ENCODE results near the gene BTBD8. TPM values are rescaled to one million over a fixed set of nuclear protein-coding genes. Genes with fewer than 3 reads are reported as not detected.
"Not testable (repeated sequence)": the region's sequence is repeated elsewhere in the genome, so short reads cannot be mapped to it uniquely, and the experiment has no call there.

Gene BTBD8
- total RNA-seq, 1 donor from 2014 or later: 1.4 TPM

- H3K9me3 Mint-ChIP-seq; H3K27ac Mint-ChIP-seq; H3K4me1 Mint-ChIP-seq (ENCODE audit: low read depth); H3K4me3 Mint-ChIP-seq (ENCODE audit: low read depth); DNase-seq (ENCODE audit: low spot score); H3K36me3 Mint-ChIP-seq (ENCODE audit: low read depth); intact Hi-C loops (cut with micrococcal nuclease): not testable (repeated sequence)
- H3K27me3 Mint-ChIP-seq (ENCODE audit: low read depth): peaks cover 11% of the 10 kb centered on the region
Observed at GRCh38 chr1:92074446-92074845, 5.7 kb upstream of the BTBD8 start.

- H3K27ac Mint-ChIP-seq: no peak within 1 kb of the TSS
- no peak for DNase-seq (ENCODE audit: low spot score)
Observed at GRCh38 chr1:92075311-92075710, 4.8 kb upstream of the BTBD8 start, which contains the start of gene SETSIP. Gene SETSIP, minus strand, starts transcription at chr1:92075411. Its CDS starts 0 bp downstream, at chr1:92075411.

GRCh38 chr1:92076363-92076762 is 3.8 kb upstream of the BTBD8 start:
- no peak overlapping the region for H3K4me3 Mint-ChIP-seq (ENCODE audit: low read depth)
- intact Hi-C loops (cut with micrococcal nuclease): no loop called here
- H3K27ac Mint-ChIP-seq: no peak overlapping the region
- peaks cover 6% of the 10 kb centered on the region for H3K4me1 Mint-ChIP-seq (ENCODE audit: low read depth)
- no peaks in the 10 kb centered on the region for H3K9me3 Mint-ChIP-seq
- H3K36me3 Mint-ChIP-seq (ENCODE audit: low read depth): no peaks in the 10 kb centered on the region
- no peak for DNase-seq (ENCODE audit: low spot score)
- peaks cover 11% of the 10 kb centered on the region for H3K27me3 Mint-ChIP-seq (ENCODE audit: low read depth)

More at GRCh38 chr1:92075311-92075710, 4.8 kb upstream of the BTBD8 start, which contains the start of gene SETSIP:
- intact Hi-C loops (cut with micrococcal nuclease): no loop called here
- no peak within 1 kb of the TSS for H3K4me3 Mint-ChIP-seq (ENCODE audit: low read depth)
- H3K9me3 Mint-ChIP-seq: no peaks in the 10 kb centered on the region
- H3K36me3 Mint-ChIP-seq (ENCODE audit: low read depth): no peaks in the 10 kb centered on the region
- peaks cover 6% of the 10 kb centered on the region for H3K4me1 Mint-ChIP-seq (ENCODE audit: low read depth)
- H3K27me3 Mint-ChIP-seq (ENCODE audit: low read depth): peaks cover 11% of the 10 kb centered on the region

GRCh38 chr1:92078077-92078476 is 2.1 kb upstream of the BTBD8 start:
- not testable (repeated sequence) for H3K36me3 Mint-ChIP-seq (ENCODE audit: low read depth); H3K4me3 Mint-ChIP-seq (ENCODE audit: low read depth); DNase-seq (ENCODE audit: low spot score)

GRCh38 chr1:92079441-92079840 is 704 bp upstream of the BTBD8 start:
- Mint-ChIP-seq H3K4me1 (ENCODE audit: low read depth) (peaks cover 11% of the 10 kb centered on the region), H3K36me3 (ENCODE audit: low read depth) (no peaks in the 10 kb centered on the region), H3K27ac (no peak overlapping the region), H3K9me3 (no peaks in the 10 kb centered on the region), H3K4me3 (ENCODE audit: low read depth) (peak overlapping the region; percentile 96), H3K27me3 (ENCODE audit: low read depth) (peaks cover 4% of the 10 kb centered on the region)
- DNase-seq (ENCODE audit: low spot score): no peak
- intact Hi-C loops (cut with micrococcal nuclease): no loop called here

More at GRCh38 chr1:92078077-92078476, 2.1 kb upstream of the BTBD8 start:
- H3K27me3 Mint-ChIP-seq (ENCODE audit: low read depth); H3K9me3 Mint-ChIP-seq; intact Hi-C loops (cut with micrococcal nuclease); H3K27ac Mint-ChIP-seq: not testable (repeated sequence)
- H3K4me1 Mint-ChIP-seq (ENCODE audit: low read depth): peaks cover 11% of the 10 kb centered on the region

GRCh38 chr1:92081031-92081430 is 886 bp downstream of the BTBD8 start:
- Mint-ChIP-seq H3K4me1 (ENCODE audit: low read depth) (peaks cover 11% of the 10 kb centered on the region), H3K27me3 (ENCODE audit: low read depth) (no peaks in the 10 kb centered on the region), H3K27ac (no peak overlapping the region), H3K9me3 (peaks cover 12% of the 10 kb centered on the region), H3K4me3 (ENCODE audit: low read depth) (peak overlapping the region; percentile 96), H3K36me3 (ENCODE audit: low read depth) (peaks cover 11% of the 10 kb centered on the region)
- intact Hi-C loops (cut with micrococcal nuclease): loop anchor here (10.0 kb wide), 1 partner anchor 214 kb away; the partner anchor contains the start of genes GLMN and RPAP2
- DNase-seq (ENCODE audit: low spot score): no peak

- intact Hi-C loops (cut with micrococcal nuclease): loop anchor here (10.0 kb wide), 1 partner anchor 210 kb away; the partner anchor contains the start of genes GLMN and RPAP2
- Mint-ChIP-seq H3K36me3 (ENCODE audit: low read depth) (peaks cover 12% of the 10 kb centered on the region), H3K4me3 (ENCODE audit: low read depth) (no peak overlapping the region), H3K27ac (no peak overlapping the region), H3K4me1 (ENCODE audit: low read depth) (peaks cover 10% of the 10 kb centered on the region), H3K9me3 (peaks cover 27% of the 10 kb centered on the region), H3K27me3 (ENCODE audit: low read depth) (no peaks in the 10 kb centered on the region)
- DNase-seq (ENCODE audit: low spot score): no peak
Observed at GRCh38 chr1:92084651-92085050, 4.5 kb downstream of the BTBD8 start.

GRCh38 chr1:92085727-92086126 is 5.6 kb downstream of the BTBD8 start:
- no peak for DNase-seq (ENCODE audit: low spot score)
- Mint-ChIP-seq H3K4me3 (ENCODE audit: low read depth) (no peak overlapping the region), H3K9me3 (peaks cover 27% of the 10 kb centered on the region), H3K27ac (no peak overlapping the region), H3K36me3 (ENCODE audit: low read depth) (peaks cover 12% of the 10 kb centered on the region), H3K4me1 (ENCODE audit: low read depth) (peaks cover 6% of the 10 kb centered on the region), H3K27me3 (ENCODE audit: low read depth) (no peaks in the 10 kb centered on the region)
- intact Hi-C loops (cut with micrococcal nuclease): loop anchor here (10.0 kb wide), 1 partner anchor 209 kb away; the partner anchor contains the start of genes GLMN and RPAP2

GRCh38 chr1:92087542-92087941 is 7.4 kb downstream of the BTBD8 start:
- Mint-ChIP-seq H3K27ac (no peak overlapping the region), H3K27me3 (ENCODE audit: low read depth) (no peaks in the 10 kb centered on the region), H3K36me3 (ENCODE audit: low read depth) (peaks cover 12% of the 10 kb centered on the region), H3K9me3 (peaks cover 27% of the 10 kb centered on the region), H3K4me1 (ENCODE audit: low read depth) (no peaks in the 10 kb centered on the region), H3K4me3 (ENCODE audit: low read depth) (no peak overlapping the region)
- DNase-seq (ENCODE audit: low spot score): no peak
- intact Hi-C loops (cut with micrococcal nuclease): loop anchor here (10.0 kb wide), 1 partner anchor 207 kb away; the partner anchor contains the start of genes GLMN and RPAP2

- intact Hi-C loops (cut with micrococcal nuclease): no loop called here
- Mint-ChIP-seq H3K27me3 (ENCODE audit: low read depth) (no peaks in the 10 kb centered on the region), H3K27ac (no peak overlapping the region), H3K4me1 (ENCODE audit: low read depth) (peaks cover 2% of the 10 kb centered on the region), H3K36me3 (ENCODE audit: low read depth) (no peaks in the 10 kb centered on the region), H3K4me3 (ENCODE audit: low read depth) (no peak overlapping the region), H3K9me3 (peaks cover 10% of the 10 kb centered on the region)
- DNase-seq (ENCODE audit: low spot score): no peak
Observed at GRCh38 chr1:92091625-92092024, 11.5 kb downstream of the BTBD8 start.

GRCh38 chr1:92094090-92094489 is 13.9 kb downstream of the BTBD8 start:
- Mint-ChIP-seq H3K4me3 (ENCODE audit: low read depth) (no peak overlapping the region), H3K36me3 (ENCODE audit: low read depth) (no peaks in the 10 kb centered on the region), H3K27me3 (ENCODE audit: low read depth) (no peaks in the 10 kb centered on the region), H3K9me3 (no peaks in the 10 kb centered on the region), H3K4me1 (ENCODE audit: low read depth) (peaks cover 4% of the 10 kb centered on the region), H3K27ac (no peak overlapping the region)
- intact Hi-C loops (cut with micrococcal nuclease): no loop called here
- DNase-seq (ENCODE audit: low spot score): no peak

- H3K9me3 Mint-ChIP-seq: no peaks in the 10 kb centered on the region
- H3K4me3 Mint-ChIP-seq (ENCODE audit: low read depth): no peak overlapping the region
- DNase-seq (ENCODE audit: low spot score): no peak
- no peaks in the 10 kb centered on the region for H3K36me3 Mint-ChIP-seq (ENCODE audit: low read depth)
- H3K4me1 Mint-ChIP-seq (ENCODE audit: low read depth): peaks cover 4% of the 10 kb centered on the region
- intact Hi-C loops (cut with micrococcal nuclease): no loop called here
- H3K27me3 Mint-ChIP-seq (ENCODE audit: low read depth): no peaks in the 10 kb centered on the region
- no peak overlapping the region for H3K27ac Mint-ChIP-seq
Observed at GRCh38 chr1:92094595-92094994, 14.4 kb downstream of the BTBD8 start.

- H3K4me3 Mint-ChIP-seq (ENCODE audit: low read depth): no peak overlapping the region
- no peak for DNase-seq (ENCODE audit: low spot score)
- H3K4me1 Mint-ChIP-seq (ENCODE audit: low read depth): peaks cover 4% of the 10 kb centered on the region
- no peak overlapping the region for H3K27ac Mint-ChIP-seq
- intact Hi-C loops (cut with micrococcal nuclease): loop anchor here (5.0 kb wide), 1 partner anchor 36 kb away; no protein-coding TSS in a partner anchor
- H3K36me3 Mint-ChIP-seq (ENCODE audit: low read depth): no peaks in the 10 kb centered on the region
- no peaks in the 10 kb centered on the region for H3K27me3 Mint-ChIP-seq (ENCODE audit: low read depth)
- H3K9me3 Mint-ChIP-seq: no peaks in the 10 kb centered on the region
Observed at GRCh38 chr1:92095874-92096273, 15.7 kb downstream of the BTBD8 start.

Data from activated T-helper 2 cell treated with anti-CD3 and anti-CD28 coated beads, Interferon-gamma antibody, Interleukin-2, Interleukin-4, amounts not matched to agents 10 μg/mL and 5 μg/mL and 100 μg/mL, durations not matched to agents 14 hours and 24 hours and 36 hours (primary cell).